SU-DHL-6 (cell line): Measurements from ENCODE around the gene CCDC137.

Source experiments
- H2AFZ ChIP-seq: fragments of 200-600 bp; sonication (generic); 2 replicates; pipeline ENCODE4 v1.6.1; 2014; ENCODE audit warnings: low read depth, mild to moderate bottlenecking, moderate library complexity, mixed read lengths, antibody characterized with exemption, low read length; ENCODE audit not compliant: severe bottlenecking
- H3F3A ChIP-seq: fragments of 200-600 bp; shearing (Covaris generic); 2 replicates; pipeline ENCODE4 v1.6.0; 2016; ENCODE audit warnings: antibody characterized with exemption, mild to moderate bottlenecking; ENCODE audit not compliant: insufficient read depth
- H3K27ac ChIP-seq: fragments of 200-600 bp; sonication (generic); 2 replicates; pipeline ENCODE4 v1.5.1; 2016; ENCODE audit warnings: low read depth, mild to moderate bottlenecking, low read length, moderate library complexity, mixed read lengths
- H3K27me3 ChIP-seq: fragments of 200-600 bp; sonication (generic), shearing (Covaris generic); 2 replicates; pipeline ENCODE4 v1.6.0; 2014; ENCODE audit warnings: mild to moderate bottlenecking, low read length
- H3K36me3 ChIP-seq: fragments of 200-600 bp; sonication (generic); 2 replicates; pipeline ENCODE4 v1.6.1; 2014; ENCODE audit warnings: mild to moderate bottlenecking, low read length, mixed read lengths
- H3K4me2 ChIP-seq: fragments of 300-600, 200-600 bp; shearing (Covaris generic), sonication (generic); 2 replicates; pipeline ENCODE4 v1.6.0; 2014; ENCODE audit warnings: low read length, low read depth, mild to moderate bottlenecking; ENCODE audit not compliant: poor library complexity, severe bottlenecking
- H3K4me3 ChIP-seq: fragments of 200-600 bp; sonication (generic); 2 replicates; pipeline ENCODE4 v1.5.1; 2014; ENCODE audit warnings: antibody characterized with exemption, low read length, mild to moderate bottlenecking, mixed read lengths; ENCODE audit not compliant: insufficient read depth, poor library complexity, severe bottlenecking
- H3K79me2 ChIP-seq: fragments of 200-600 bp; sonication (generic); 2 replicates; pipeline ENCODE4 v1.6.1; 2014; ENCODE audit warnings: mild to moderate bottlenecking, low read length, moderate library complexity; ENCODE audit not compliant: insufficient read depth
- H3K9ac ChIP-seq: fragments of 200-600 bp; sonication (generic); 2 replicates; pipeline ENCODE4 v1.7.0; 2014; ENCODE audit warnings: mild to moderate bottlenecking, low read length
- H3K9me2 ChIP-seq: fragments of 200-600 bp; sonication (generic); replicated peaks from 2 replicates; pipeline ENCODE4 v1.6.1; 2014; ENCODE audit warnings: low read length; ENCODE audit not compliant: insufficient read depth
- H3K9me3 ChIP-seq: fragments of 200-600 bp; sonication (generic); 2 replicates; pipeline ENCODE4 v1.6.1; 2014; ENCODE audit warnings: low read length, mixed read lengths; ENCODE audit not compliant: insufficient read depth
- H4K20me1 ChIP-seq: fragments of 200-600 bp; sonication (generic); 2 replicates; pipeline ENCODE4 v1.6.1; 2014; ENCODE audit warnings: low read depth, mild to moderate bottlenecking, antibody characterized with exemption, low read length, moderate library complexity, mixed read lengths
- CTCF ChIP-seq: fragments of 200-600 bp; sonication (generic); IDR thresholded peaks from one replicate; pipeline ENCODE4 v1.5.1; 2017; ENCODE audit warnings: antibody characterized with exemption, mild to moderate bottlenecking, low read length, moderate library complexity; ENCODE audit not compliant: insufficient read depth, poor library complexity, severe bottlenecking
- EZH2phosphoT487 ChIP-seq: fragments of 200-600 bp; sonication (generic), shearing (Covaris generic); conservative IDR thresholded peaks from 2 replicates; pipeline ENCODE4 v1.6.1; 2018; ENCODE audit warnings: mild to moderate bottlenecking, antibody characterized with exemption, low read length, moderate library complexity, mixed read lengths

The CCDC137 gene

GRCh38 chr17:81719410-81720266 lies 53.1 kb downstream of the CCDC137 start:
- Histone ChIP-seq H3K9me2 (no peaks in the 10 kb centered on the region), H3K36me3 (no peaks in the 10 kb centered on the region), H2AFZ (no peak overlapping the region), H3K4me2 (no peak overlapping the region), H3K9me3 (no peaks in the 10 kb centered on the region), H3F3A (no peaks in the 10 kb centered on the region), H3K79me2 (peaks cover 2% of the 10 kb centered on the region; the same call in 1 of the 2 replicates), H3K27me3 (no peaks in the 10 kb centered on the region), H4K20me1 (no peaks in the 10 kb centered on the region), H3K27ac (no peak overlapping the region), H3K9ac (no peak overlapping the region), H3K4me3 (no peak overlapping the region)
- TF ChIP-seq CTCF (no peak), EZH2phosphoT487 (no peak)

- Histone ChIP-seq H3K36me3 (no peaks in the 10 kb centered on the region), H3K79me2 (no peaks in the 10 kb centered on the region), H3K9me2 (no peaks in the 10 kb centered on the region), H3K4me3 (no peak overlapping the region), H2AFZ (no peak overlapping the region), H3K4me2 (no peak overlapping the region), H3K27ac (no peak overlapping the region), H3K9ac (no peak overlapping the region), H3F3A (no peaks in the 10 kb centered on the region), H4K20me1 (no peaks in the 10 kb centered on the region), H3K27me3 (no peaks in the 10 kb centered on the region), H3K9me3 (no peaks in the 10 kb centered on the region)
- TF ChIP-seq EZH2phosphoT487 (no peak), CTCF (no peak)
Measured at GRCh38 chr17:81720267-81721071, 53.9 kb downstream of the CCDC137 start.

DNA sequence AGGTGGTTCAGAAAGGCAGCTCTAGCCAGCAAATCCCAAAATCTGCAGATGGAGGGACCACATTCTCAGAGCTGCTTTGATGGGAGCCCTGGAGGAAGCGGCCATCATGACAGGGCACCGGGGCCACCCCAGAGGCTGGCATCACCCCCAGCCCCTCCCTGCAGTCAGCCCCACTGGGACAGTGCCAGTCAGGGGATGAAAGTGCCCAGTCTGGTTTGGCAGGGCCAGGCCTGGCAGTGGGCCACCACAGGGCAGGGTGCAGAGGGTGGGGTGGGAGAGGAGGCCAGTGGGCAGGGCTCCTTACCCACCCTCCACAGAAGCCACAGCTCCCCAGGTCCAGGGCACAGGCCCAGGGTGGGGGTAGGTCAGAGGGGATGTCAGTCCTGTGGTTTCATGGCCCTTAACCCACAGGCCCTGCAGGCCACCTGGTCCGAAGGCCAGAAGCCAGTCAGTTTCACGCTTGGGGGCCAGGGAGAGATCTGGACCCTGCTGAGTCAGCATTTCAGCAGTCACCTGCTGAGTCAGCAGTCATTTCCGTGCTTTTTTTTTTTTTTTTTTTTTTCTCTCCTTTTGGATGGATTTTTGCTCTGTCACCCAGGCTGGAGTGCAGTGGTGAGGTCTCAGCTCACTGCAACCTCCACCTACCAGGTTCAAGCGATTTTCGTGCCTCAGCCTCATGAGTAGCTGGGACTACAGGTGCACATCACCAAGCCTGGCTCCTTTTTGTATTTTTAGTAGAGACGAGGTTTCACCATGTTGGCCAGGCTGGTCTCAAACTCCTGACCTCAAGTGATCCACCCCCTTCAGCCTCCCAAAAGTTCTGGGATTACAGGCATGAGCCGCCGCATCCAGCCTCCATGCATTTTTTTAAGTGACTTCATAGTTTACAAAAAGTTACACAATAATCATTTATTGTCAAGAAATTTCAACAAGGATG lies 55.9 kb downstream of the CCDC137 start:
- no peaks in the 10 kb centered on the region for H3K9me2 ChIP-seq
- TF ChIP-seq EZH2phosphoT487 (no peak), CTCF (no peak)
- H3K27me3 ChIP-seq = no peaks in the 10 kb centered on the region
- H3K27ac ChIP-seq = no peak overlapping the region
- no peaks in the 10 kb centered on the region for H3F3A ChIP-seq
- H3K4me3 ChIP-seq = no peak overlapping the region
- H3K36me3 ChIP-seq = no peaks in the 10 kb centered on the region
- no peaks in the 10 kb centered on the region for H4K20me1 ChIP-seq
- no peaks in the 10 kb centered on the region for H3K9me3 ChIP-seq
- H2AFZ ChIP-seq = no peak overlapping the region
- no peak overlapping the region for H3K4me2 ChIP-seq
- H3K9ac ChIP-seq = no peak overlapping the region
- no peaks in the 10 kb centered on the region for H3K79me2 ChIP-seq
